Trophoblast cell (in vitro differentiated cells and primary cell): ENCODE measurements around the gene DDX27.

ENCODE experiments used
- DNase-seq, 2 donors: peaks; one replicate each; pipeline ENCODE4 v3.0.0-alpha.2; 2016
- H2AFZ ChIP-seq: 2 replicates; pipeline ENCODE4 v1.6.1; 2013; ENCODE audit warnings: low read length, moderate library complexity, mild to moderate bottlenecking; ENCODE audit not compliant: insufficient read depth, poor library complexity
- H2AK5ac ChIP-seq: 2 replicates; pipeline ENCODE4 v1.6.1; 2013; ENCODE audit warnings: mild to moderate bottlenecking, low read length
- H2BK120ac ChIP-seq: 2 replicates; pipeline ENCODE4 v1.6.1; 2013; ENCODE audit warnings: low read length, mild to moderate bottlenecking, moderate library complexity; ENCODE audit not compliant: insufficient read depth, poor library complexity
- H2BK12ac ChIP-seq: 2 replicates; pipeline ENCODE4 v1.6.1; 2013; ENCODE audit warnings: mild to moderate bottlenecking, low read length, moderate library complexity
- H2BK5ac ChIP-seq: 2 replicates; pipeline ENCODE4 v1.6.1; 2013; ENCODE audit warnings: low read length, low read depth, moderate library complexity, mild to moderate bottlenecking; ENCODE audit not compliant: poor library complexity
- H3K14ac ChIP-seq: 2 replicates; pipeline ENCODE4 v1.6.1; 2013; ENCODE audit warnings: mild to moderate bottlenecking, low read length
- H3K18ac ChIP-seq: 2 replicates; pipeline ENCODE4 v1.6.1; 2013; ENCODE audit warnings: mild to moderate bottlenecking, low read length
- H3K23ac ChIP-seq: 2 replicates; pipeline ENCODE4 v1.6.1; 2013; ENCODE audit warnings: low read length
- H3K27ac ChIP-seq: 2 replicates; pipeline ENCODE4 v1.5.1; 2013; ENCODE audit warnings: low read depth, mild to moderate bottlenecking, inconsistent platforms, low read length, moderate library complexity
- H3K27me3 ChIP-seq: 2 replicates; pipeline ENCODE4 v1.6.1; 2013; ENCODE audit warnings: inconsistent platforms, mild to moderate bottlenecking, low read length, moderate library complexity; ENCODE audit not compliant: insufficient read depth
- H3K36me3 ChIP-seq, 2 experiments: 1 replicate in 1 of 2; 2 replicates in 1 of 2; pipeline ENCODE4 v1.6.1; 2013; ENCODE audit warnings: low read length in 2 of 2, mild to moderate bottlenecking in 2 of 2, moderate library complexity in 1 of 2; ENCODE audit not compliant: insufficient read depth in 2 of 2, control insufficient read depth in 1 of 2
- H3K4ac ChIP-seq: 2 replicates; pipeline ENCODE4 v1.6.1; 2013; ENCODE audit warnings: low read depth, mild to moderate bottlenecking, low read length, moderate library complexity
- H3K4me1 ChIP-seq, 2 experiments: 1 replicate in 1 of 2; 2 replicates in 1 of 2; pipeline ENCODE4 v1.6.1; 2013; ENCODE audit warnings: low read length in 2 of 2, mild to moderate bottlenecking in 2 of 2, moderate library complexity in 1 of 2; ENCODE audit not compliant: insufficient read depth in 2 of 2, control insufficient read depth in 1 of 2
- H3K4me2 ChIP-seq: 2 replicates; pipeline ENCODE4 v1.6.1; 2013; ENCODE audit warnings: inconsistent platforms, mild to moderate bottlenecking, low read length, moderate library complexity
- H3K4me3 ChIP-seq: 2 replicates; pipeline ENCODE4 v1.5.1; 2013; ENCODE audit warnings: mild to moderate bottlenecking, low read depth, low read length, inconsistent platforms
- H3K79me1 ChIP-seq: one replicate; pipeline ENCODE4 v1.6.1; 2013; ENCODE audit warnings: low read length
- H3K79me2 ChIP-seq: 2 replicates; pipeline ENCODE4 v1.6.1; 2013; ENCODE audit warnings: low read length, mild to moderate bottlenecking; ENCODE audit not compliant: control insufficient read depth, insufficient read depth, poor library complexity
- H3K9ac ChIP-seq: 2 replicates; pipeline ENCODE4 v1.6.1; 2013; ENCODE audit warnings: mild to moderate bottlenecking, low read length
- H3K9me3 ChIP-seq: 2 replicates; pipeline ENCODE4 v1.6.1; 2013; ENCODE audit warnings: low read depth, mild to moderate bottlenecking, control low read depth, inconsistent platforms, low read length; ENCODE audit not compliant: insufficient read depth
- H4K12ac ChIP-seq: 2 replicates; pipeline ENCODE4 v1.6.1; 2013; ENCODE audit warnings: low read depth, mild to moderate bottlenecking, low read length, moderate library complexity
- H4K8ac ChIP-seq: 2 replicates; pipeline ENCODE4 v1.6.1; 2013; ENCODE audit warnings: low read depth, mild to moderate bottlenecking, low read length, moderate library complexity
- H4K91ac ChIP-seq: one replicate; pipeline ENCODE4 v1.6.1; 2013; ENCODE audit warnings: low read depth, mild to moderate bottlenecking, low read length, moderate library complexity
- WGBS: extraction: QIAGEN DNeasy Blood & Tissue Kit; methylation state at CpG from one replicate; pipeline ENCODE4 v1.1.7; 2013; ENCODE audit warnings: missing lambda C conversion rate; ENCODE audit not compliant: insufficient read length, insufficient coverage; ENCODE audit errors: extremely low coverage; 5-methylcytosine and 5-hydroxymethylcytosine counted together

The DDX27 gene

GRCh38 chr20:49270736-49271135 lies 51.5 kb downstream of the DDX27 start:
- Histone ChIP-seq H3K9me3 (no peaks in the 10 kb centered on the region), H3K14ac (no peak overlapping the region), H2BK12ac (no peak overlapping the region), H3K18ac (no peak overlapping the region), H3K23ac (no peak overlapping the region), H2BK120ac (no peak overlapping the region), H3K79me1 (no peaks in the 10 kb centered on the region), H3K4me1 (no peaks in the 10 kb centered on the region), H3K27me3 (no peaks in the 10 kb centered on the region), H4K8ac (no peak overlapping the region), H3K27ac (no peak overlapping the region), H3K36me3 (peaks cover 17 to 28% of the 10 kb centered on the region in 2 experiments), H3K9ac (no peak overlapping the region), H2AFZ (no peak overlapping the region), H3K4me3 (no peak overlapping the region), H4K12ac (no peak overlapping the region), H4K91ac (no peak overlapping the region), H3K79me2 (no peaks in the 10 kb centered on the region), H3K4ac (no peak overlapping the region), H2BK5ac (no peak overlapping the region), H2AK5ac (no peak overlapping the region), H3K4me2 (no peak overlapping the region)
- no peak for DNase-seq
- WGBS, result no CpG with 5 or more reads among the region's 5 CpGs

- Histone ChIP-seq H3K27me3 (no peaks in the 10 kb centered on the region), H3K4ac (no peak overlapping the region), H4K12ac (no peak overlapping the region), H3K36me3 (peaks cover 17 to 27% of the 10 kb centered on the region in 2 experiments), H3K4me3 (no peak overlapping the region), H4K91ac (no peak overlapping the region), H3K79me2 (peaks cover 6% of the 10 kb centered on the region), H2AK5ac (no peak overlapping the region), H3K27ac (no peak overlapping the region), H2BK12ac (no peak overlapping the region), H2AFZ (no peak overlapping the region), H3K9me3 (no peaks in the 10 kb centered on the region), H2BK5ac (no peak overlapping the region), H3K23ac (no peak overlapping the region), H3K79me1 (peaks cover 5% of the 10 kb centered on the region), H2BK120ac (no peak overlapping the region), H3K4me2 (no peak overlapping the region), H4K8ac (no peak overlapping the region), H3K18ac (no peak overlapping the region), H3K9ac (no peak overlapping the region), H3K4me1 (peaks cover 0 to 2% of the 10 kb centered on the region in 2 experiments), H3K14ac (no peak overlapping the region)
- no CpG with 5 or more reads among the region's 1 CpG for WGBS
- DNase-seq, result no peak
These were observed 53.4 kb downstream of the DDX27 start for GRCh38 chr20:49272654-49273053.

GRCh38 chr20:49273696-49274277 lies 54.6 kb downstream of the DDX27 start:
- Histone ChIP-seq H3K79me2 (peaks cover 12% of the 10 kb centered on the region), H3K27me3 (no peaks in the 10 kb centered on the region), H2BK120ac (no peak overlapping the region), H3K4me2 (no peak overlapping the region), H3K4me3 (no peak overlapping the region), H4K91ac (no peak overlapping the region), H3K36me3 (peaks cover 17 to 27% of the 10 kb centered on the region in 2 experiments), H3K4me1 (peaks cover 0 to 2% of the 10 kb centered on the region in 2 experiments), H3K9me3 (no peaks in the 10 kb centered on the region), H2BK5ac (no peak overlapping the region), H4K12ac (no peak overlapping the region), H3K4ac (no peak overlapping the region), H3K18ac (no peak overlapping the region), H4K8ac (no peak overlapping the region), H2AFZ (no peak overlapping the region), H3K23ac (no peak overlapping the region), H3K9ac (no peak overlapping the region), H3K27ac (no peak overlapping the region), H3K79me1 (peaks cover 13% of the 10 kb centered on the region), H3K14ac (no peak overlapping the region), H2BK12ac (no peak overlapping the region), H2AK5ac (no peak overlapping the region)
- no CpG with 5 or more reads among the region's 8 CpGs for WGBS
- no peak for DNase-seq

- Histone ChIP-seq H2BK12ac (no peak overlapping the region), H2AFZ (no peak overlapping the region), H3K4me2 (no peak overlapping the region), H3K27me3 (no peaks in the 10 kb centered on the region), H3K4me1 (peaks cover 0 to 5% of the 10 kb centered on the region in 2 experiments), H3K4me3 (no peak overlapping the region), H3K79me2 (peaks cover 24% of the 10 kb centered on the region), H2BK120ac (no peak overlapping the region), H3K23ac (no peak overlapping the region), H4K91ac (no peak overlapping the region), H4K12ac (no peak overlapping the region), H3K18ac (no peak overlapping the region), H3K27ac (no peak overlapping the region), H3K36me3 (peaks cover 19 to 23% of the 10 kb centered on the region in 2 experiments), H2AK5ac (no peak overlapping the region), H3K14ac (no peak overlapping the region), H2BK5ac (no peak overlapping the region), H3K4ac (no peak overlapping the region), H3K9me3 (no peaks in the 10 kb centered on the region), H3K9ac (no peak overlapping the region), H3K79me1 (peaks cover 15% of the 10 kb centered on the region), H4K8ac (no peak overlapping the region)
- DNase-seq, result no peak
- no CpG with 5 or more reads among the region's 4 CpGs for WGBS
These were observed 56.0 kb downstream of the DDX27 start for GRCh38 chr20:49275216-49275615.
